C4-2B (cell line): ENCODE results near the gene KIR2DL1.
"Not testable (repeated sequence)": the region's sequence is repeated elsewhere in the genome, so short reads cannot be mapped to it uniquely, and the experiment has no call there.

ENCODE experiments used
- CTCF ChIP-seq: fragments of 450-650 bp; conservative IDR thresholded peaks from 2 replicates; pipeline ENCODE4 v1.5.1; 2017; ENCODE audit warnings: mild to moderate bottlenecking
- ZFX ChIP-seq: fragments of 450-650 bp; IDR thresholded peaks from 2 replicates; pipeline ENCODE4 v1.6.1; 2017

GRCh38 chr19:54788154-54788553, 18.6 kb downstream of the KIR2DL1 start:
- not testable (repeated sequence) for TF ChIP-seq CTCF, ZFX
